Spinal cord (tissue), 4 donors: ENCODE measurements around the gene ZNF639. TPM values are rescaled to one million over a fixed set of nuclear protein-coding genes. Genes with fewer than 3 reads are reported as not detected.

Experiments used
- polyA plus RNA-seq, 2 donors: library from polyadenylated mRNA; unstranded; fragments of 120-200 nt; gene quantifications; one replicate each; pipeline ENCODE4 v1.2.1, GENCODE V29; 2013; ENCODE audit not compliant: insufficient read length in 2 of 2
- total RNA-seq, 2 donors: library from RNA; depleted of rRNA in 1 of 2; stranded (reverse); fragments of 120-200 nt in 1 of 2; fragments of >200 nt in 1 of 2; gene quantifications; one replicate each; pipeline versions ENCODE4 v1.2.3 to v1.2.4, GENCODE V29; 2013 to 2014

The ZNF639 gene
- total and polyA plus RNA-seq, 4 donors: 46.6 to 61.4 (median 54.7) TPM

Other genes starting within 250 kb of the ZNF639 start
- gene PIK3CA, start 174.7 kb upstream of the ZNF639 start, total RNA-seq: 10 to 100 TPM; 40.3 to 46.4 TPM
- 10 to 100 TPM; 15.3 to 25.0 TPM for gene PIK3CA, start 174.7 kb upstream of the ZNF639 start, polyA plus RNA-seq
- gene KCNMB3, start 71.9 kb upstream of the ZNF639 start, total RNA-seq: 1 to 10 TPM; 3.2 to 4.9 TPM
- gene KCNMB3, start 71.9 kb upstream of the ZNF639 start, polyA plus RNA-seq: 1 to 10 TPM; 4.0 to 6.3 TPM
- 10 to 100 TPM; 58.1 to 81.3 TPM for gene MFN1, start 24.7 kb downstream of the ZNF639 start, total RNA-seq
- 10 to 100 TPM; 54.2 to 54.6 TPM for gene MFN1, start 24.7 kb downstream of the ZNF639 start, polyA plus RNA-seq
- 100 to 1,000 TPM in 1 of 2 donors, 10 to 100 TPM in 1; 65.9 to 133 TPM for gene GNB4, start 128.4 kb downstream of the ZNF639 start, total RNA-seq
- 10 to 100 TPM; 59.0 to 80.9 TPM for gene GNB4, start 128.4 kb downstream of the ZNF639 start, polyA plus RNA-seq
- 10 to 100 TPM; 29.8 to 46.2 TPM for gene ACTL6A, start 239.9 kb downstream of the ZNF639 start, total RNA-seq
- 10 to 100 TPM; 34.9 to 38.1 TPM for gene ACTL6A, start 239.9 kb downstream of the ZNF639 start, polyA plus RNA-seq